ENCODE data around the gene SKIC8.

The SKIC8 gene

DNA sequence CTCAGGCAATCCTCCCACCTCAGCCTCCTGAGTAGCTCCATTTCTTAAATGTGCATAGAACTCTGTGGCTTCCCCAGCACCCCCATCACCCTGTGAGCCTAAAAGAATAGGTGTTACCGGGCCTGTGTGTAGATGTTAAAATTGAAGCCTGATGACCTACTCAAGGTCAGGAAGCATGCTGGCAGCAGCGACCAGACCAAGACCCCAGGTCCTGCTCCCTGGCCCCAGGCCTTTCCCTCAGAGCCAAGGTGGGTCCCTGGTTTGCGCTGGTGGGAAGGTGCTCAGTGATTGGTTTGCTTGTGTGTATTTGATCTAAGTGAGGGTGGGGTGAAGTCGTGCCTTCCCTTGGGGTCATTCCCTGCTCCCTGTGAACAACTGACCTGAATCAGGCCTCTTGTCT lies 22.4 kb upstream of the SKIC8 start:
- DNase-seq = no peak

DNA sequence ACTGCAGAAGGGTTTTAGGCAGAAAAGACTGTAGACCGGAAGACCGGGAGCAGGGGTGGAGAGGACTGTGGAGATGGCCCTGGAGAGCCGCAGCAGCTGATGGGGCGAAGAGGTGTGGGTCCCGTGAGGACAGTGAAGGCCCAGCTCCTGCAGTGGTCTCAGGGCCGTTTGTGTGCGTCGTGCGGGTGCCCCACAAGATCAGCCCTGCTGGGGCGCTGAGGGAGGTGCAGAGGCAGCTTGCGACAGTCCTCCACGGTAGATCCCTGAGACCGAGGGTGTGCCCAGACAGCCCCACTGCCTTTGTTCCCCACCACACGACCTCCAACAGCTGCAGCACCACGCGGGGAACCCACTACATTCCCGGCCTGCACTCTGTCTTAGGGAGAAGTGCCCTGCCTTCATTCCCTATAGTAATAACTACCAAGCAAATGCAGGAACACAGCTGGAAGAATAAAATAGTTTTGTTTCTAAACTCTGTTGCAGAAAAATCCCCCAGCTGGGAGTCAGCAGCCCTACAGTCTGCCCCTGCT lies 21.7 kb upstream of the SKIC8 start:
- no peak for DNase-seq

DNA sequence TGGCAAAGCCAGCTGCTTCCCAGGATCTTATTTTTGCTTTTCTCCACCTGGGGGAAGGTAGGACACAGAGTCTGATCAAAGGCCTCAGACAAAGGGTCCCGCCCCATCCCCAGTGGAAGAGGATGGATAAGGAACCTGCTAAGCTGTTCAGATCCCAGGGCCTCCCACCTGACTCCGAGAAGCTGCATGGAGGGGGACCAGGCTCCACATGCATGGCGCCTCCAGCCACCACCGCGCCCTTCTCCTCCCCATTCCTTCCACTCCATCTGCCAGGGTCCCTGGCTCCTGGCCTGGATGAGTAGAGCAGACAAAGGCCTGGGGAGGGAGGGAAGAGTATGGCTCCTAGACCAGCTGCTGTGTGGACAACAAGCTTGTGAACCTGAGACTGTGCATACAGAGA lies 20.8 kb upstream of the SKIC8 start:
- no peak for DNase-seq

DNA sequence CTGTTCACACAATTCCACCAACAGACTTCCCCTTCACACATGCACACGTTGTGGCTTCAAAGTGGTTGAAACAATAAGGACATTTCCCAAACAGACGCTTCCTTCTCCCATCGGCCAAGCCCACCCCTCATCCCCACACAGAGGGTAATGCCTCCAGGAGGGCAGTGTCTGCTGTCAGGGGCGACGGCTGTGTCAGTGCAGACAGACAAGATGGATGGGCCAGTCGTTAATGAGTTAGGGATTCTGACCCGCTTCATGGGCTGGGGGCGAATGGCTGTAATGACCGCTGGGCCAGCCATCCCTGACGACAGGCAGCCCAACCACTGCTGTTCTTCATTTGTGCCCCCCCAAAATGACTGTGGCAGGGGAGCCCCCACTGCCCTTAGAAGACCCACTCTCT lies 20.2 kb upstream of the SKIC8 start:
- DNase-seq = no peak

DNA sequence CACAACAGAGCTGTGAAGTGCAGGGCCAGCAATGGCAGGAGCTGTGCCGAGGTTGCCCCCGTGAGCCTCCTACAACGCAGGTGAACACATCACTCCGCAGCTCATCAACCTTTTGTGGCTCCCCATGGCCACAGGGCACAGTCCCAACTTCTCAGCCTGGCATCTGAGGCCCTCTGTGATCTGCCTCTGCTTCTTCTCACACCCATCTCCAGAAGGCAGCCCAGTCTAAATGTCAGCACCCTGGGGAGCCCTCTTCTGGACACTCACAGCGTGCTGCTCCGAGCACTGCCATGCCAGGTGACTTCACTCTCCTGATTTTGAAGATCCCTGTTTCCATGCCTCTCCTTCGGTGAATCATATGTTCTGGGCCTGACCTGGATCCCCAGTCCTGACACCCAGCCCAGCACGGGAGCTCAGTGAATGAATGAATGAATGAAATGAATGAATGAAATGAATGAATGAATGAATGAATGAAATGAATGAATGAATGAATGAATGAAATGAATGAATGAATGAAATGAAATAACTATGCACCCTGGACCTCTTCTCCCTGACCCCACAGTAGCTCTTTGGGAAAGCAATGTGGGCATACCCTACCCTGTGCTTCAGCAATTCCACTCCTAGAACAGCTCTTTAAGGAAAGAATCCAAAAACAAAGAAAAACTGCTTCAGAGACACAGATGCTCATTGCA lies 17.9 kb upstream of the SKIC8 start:
- DNase-seq = peak; percentile 33

DNA sequence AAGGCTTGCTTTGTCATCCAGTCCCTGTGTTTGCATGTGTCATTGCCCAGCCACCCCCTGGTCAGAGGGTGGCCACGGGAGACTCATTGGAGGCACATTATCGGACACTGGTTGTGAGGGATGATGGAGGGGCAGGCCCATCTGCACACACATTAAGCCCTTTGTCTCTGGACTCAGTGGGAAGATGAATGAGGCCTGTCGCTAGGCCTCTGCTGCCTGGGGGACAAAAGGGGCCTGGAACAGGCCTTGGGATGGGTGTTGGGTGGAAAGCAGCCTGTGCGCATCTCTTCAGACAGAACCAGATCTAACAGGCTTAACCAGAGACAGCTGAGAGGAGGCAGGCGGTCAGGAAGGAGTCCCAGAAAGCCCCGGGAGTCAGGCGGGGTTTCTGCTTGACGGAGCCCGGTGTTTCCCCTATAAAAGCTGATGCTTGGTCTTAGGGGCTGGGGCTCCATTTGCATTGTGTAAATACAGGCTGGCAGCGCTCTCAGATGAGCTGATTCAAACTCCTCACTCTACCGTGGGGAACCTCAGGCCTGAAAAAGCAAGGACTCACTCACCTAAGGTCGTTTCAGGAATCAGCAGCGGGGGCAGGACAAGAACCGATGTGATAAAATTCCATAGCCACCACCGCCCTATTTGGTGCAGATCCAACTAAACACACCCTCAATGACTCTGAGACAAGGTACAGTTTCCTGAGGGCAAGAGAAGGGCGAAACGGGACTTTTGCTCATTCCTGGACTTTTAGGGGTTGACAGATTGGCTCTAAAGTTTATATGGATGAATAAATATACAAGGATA lies 17.1 kb upstream of the SKIC8 start:
- DNase-seq = peak; percentile 17

DNA sequence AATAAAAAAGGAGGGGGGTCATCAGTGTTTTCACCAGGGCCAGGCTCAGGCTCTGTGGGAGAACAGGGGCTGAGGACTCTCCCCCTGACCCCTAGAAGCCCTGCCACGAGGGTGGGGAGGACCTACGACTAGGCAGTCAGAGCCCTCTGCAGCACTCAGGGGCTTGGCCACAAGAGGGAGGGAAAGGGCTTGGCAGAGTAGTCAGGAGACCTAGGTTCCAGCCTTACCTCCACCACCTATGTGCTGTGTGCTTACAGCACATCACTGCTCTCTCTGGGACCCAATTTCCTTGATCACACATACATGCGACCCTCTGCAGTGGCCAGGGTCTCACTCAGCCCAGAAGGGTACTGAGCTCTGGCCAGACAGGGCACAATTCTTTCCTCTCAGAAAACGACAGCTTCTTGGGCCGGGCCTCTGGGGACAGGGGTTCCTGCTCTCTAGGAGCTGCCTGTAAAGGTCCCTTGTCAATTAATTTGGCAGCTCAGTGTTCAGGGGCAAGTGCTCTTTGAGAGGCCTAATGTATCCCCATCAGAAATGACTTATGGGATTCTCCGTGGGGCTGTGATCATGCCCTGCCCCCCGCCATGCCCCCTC lies 16.4 kb upstream of the SKIC8 start:
- DNase-seq = peak; percentile 30

DNA sequence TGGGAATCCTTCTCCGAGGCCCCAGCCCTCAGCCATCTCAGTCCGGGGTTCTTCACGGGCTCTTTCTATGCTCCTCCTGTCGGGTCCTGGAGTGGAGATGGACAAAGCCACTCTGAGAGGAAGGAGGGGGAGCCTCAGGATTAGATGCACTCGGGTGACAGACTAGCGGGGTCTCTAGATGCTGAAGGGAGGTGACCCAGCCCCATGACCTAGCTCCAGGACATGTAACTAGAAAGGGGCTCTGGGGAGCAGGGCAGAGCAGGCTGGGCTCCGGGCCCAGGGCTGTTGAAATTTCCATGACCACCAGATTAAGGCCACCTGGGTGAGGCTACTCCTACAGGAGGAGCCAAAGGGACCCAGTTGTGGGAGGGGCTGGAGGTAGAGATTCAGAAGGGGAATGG lies 14.8 kb upstream of the SKIC8 start:
- DNase-seq = no peak

DNA sequence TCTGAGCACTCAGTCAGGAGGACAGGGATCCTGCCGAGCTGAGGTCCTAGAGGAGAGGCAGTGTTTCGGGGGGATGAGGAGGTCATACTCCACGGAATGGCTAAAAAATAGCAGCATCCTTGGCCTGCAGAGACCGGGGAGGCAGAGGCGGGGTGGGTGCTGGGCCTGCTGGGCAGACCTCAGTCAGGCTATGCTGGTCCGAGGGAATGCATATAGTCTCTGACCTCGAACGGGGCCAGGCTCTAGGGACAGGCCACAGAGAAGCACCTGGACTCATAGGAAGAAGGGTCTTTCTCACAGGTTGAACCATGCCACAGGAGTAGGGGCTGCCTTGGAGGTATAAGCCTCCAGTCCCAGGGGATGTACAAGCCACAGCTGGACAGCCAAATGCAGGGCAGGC lies 14.0 kb upstream of the SKIC8 start:
- no peak for DNase-seq

DNA sequence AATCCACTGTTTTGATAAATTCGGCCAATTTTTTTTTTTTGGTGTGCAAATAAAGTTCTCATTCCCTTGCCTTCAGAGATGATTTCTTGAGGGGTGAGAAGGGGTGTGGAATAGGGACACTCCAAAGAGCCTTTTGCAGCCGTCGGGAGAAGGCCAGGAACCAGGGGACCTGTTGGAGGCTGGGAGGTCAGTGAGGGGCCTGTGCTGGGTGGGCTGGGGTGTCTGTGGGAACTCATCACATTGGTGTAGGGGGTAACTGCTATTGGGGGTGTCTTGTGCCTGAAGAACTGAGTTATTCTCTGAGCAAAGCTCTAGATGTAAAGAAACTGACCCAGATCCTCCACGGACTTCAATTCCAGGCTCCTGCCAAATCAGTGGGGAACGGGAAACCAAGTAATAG lies 13.5 kb upstream of the SKIC8 start:
- no peak for DNase-seq

DNA sequence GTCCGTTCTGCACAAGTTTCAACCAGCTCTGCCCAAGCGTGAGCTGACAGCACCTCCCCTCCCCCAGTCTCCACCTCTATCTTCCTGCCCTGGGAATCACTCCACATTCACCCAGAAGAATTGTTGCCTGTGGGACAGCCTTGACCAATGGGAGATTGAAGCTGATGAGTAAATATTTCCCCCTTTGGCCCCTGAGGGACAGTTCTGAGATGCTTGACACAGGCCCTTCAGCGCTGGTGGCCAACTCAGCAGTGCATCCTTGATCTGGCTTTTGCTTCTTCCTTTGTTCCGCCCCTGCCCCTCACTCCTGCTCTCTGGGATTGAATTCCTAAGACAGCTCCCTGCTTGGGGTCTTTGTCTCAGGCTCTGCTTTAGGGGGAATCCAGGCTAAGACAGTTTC lies 13.1 kb upstream of the SKIC8 start:
- DNase-seq = no peak

DNA sequence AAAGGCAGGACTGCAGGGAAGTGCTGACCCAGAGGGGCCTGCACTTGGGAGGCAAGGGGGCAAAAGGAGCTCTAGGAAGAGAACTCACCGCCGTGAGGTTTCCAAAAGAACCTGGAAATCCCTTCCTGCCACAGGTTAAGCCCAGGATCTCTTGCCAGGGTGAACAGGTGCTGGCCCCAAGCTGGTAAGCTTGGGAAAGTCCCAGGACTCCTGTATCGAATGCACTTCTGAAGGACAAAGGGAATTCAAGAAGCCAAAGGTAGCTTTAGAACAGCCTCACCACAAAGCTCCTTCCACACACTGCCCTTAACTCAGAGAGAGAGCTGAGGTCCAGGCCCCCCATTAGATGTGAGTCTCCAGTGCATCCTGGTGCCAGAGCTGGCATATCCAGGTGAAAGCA lies 11.9 kb upstream of the SKIC8 start:
- no peak for DNase-seq

- DNase-seq = peak; percentile 70
These were observed 9.1 kb upstream of the SKIC8 start for GRCh38 chr15:78308422-78309032.

DNA sequence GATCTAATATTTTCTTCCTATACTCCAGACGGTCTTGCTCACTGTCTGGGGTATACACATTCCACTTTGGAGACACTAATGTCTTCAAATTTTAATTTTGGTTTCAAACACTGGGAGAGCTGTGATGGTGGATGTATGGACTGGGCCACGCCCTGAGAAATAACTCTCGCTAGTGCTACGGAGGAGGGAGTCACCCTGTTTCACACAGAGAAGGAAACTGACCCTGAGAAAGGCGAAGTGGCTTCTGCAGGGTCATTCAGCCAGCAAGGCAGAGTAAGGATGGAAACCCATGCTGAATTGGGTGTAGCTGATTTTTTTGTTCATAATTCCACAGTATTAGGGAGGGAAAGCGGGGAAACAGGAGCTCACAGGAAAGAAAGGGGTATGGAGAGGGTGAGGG lies 8.6 kb upstream of the SKIC8 start:
- no peak for DNase-seq

DNA sequence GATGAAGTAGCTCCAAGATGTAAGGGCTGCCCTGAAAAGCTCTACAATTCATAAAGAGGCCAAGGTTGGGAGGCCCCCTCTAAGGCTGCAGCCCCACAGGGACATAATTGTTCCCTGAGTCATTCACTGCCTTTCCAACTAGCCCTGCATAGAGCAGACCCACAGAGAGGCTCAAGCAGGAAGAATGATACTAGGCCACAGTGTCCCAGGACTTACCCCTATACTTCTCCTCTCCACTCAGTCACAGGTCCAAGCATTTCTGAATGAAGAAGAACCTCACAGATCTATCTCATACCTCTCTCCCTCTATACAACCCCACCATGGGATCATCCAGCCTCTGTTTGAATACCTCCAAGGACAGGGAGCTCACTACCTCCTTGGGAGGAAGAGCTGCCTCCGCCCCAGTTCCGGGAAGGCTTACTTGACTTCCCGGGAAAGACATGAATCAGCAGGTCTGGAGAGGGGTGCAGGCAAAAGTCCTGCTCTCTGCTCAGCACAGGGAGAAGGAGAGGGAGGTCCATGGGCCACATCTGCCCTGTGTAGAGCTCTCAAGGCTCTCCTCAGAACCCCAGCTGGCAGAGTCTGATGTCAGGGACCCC lies 6.9 kb upstream of the SKIC8 start:
- peak; percentile 93 for DNase-seq

- DNase-seq = no peak
These were observed 5.0 kb upstream of the SKIC8 start for GRCh38 chr15:78304216-78305066.

GRCh38 chr15:78302579-78303312 lies 3.3 kb upstream of the SKIC8 start:
- peak; percentile 96 for DNase-seq

DNA sequence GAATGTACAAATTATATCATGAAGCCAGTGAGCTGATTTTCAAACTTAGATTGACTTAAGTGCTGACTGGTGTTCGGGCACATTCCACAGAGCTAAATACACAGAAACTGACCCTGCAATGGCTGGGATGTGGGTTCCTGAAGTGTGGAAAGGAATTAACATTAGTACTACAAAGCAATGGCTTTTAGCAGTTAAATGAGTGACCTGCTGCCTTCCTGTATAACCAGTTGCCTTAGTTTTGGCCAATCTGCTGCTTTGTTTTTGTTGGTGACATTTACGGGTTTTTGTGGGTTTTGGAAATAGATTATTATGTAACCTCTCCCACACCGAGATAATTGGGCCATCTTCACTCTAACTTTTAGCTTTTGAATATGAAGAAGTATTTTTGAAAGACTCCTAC lies 2.4 kb upstream of the SKIC8 start:
- peak; percentile 50 for DNase-seq

DNA sequence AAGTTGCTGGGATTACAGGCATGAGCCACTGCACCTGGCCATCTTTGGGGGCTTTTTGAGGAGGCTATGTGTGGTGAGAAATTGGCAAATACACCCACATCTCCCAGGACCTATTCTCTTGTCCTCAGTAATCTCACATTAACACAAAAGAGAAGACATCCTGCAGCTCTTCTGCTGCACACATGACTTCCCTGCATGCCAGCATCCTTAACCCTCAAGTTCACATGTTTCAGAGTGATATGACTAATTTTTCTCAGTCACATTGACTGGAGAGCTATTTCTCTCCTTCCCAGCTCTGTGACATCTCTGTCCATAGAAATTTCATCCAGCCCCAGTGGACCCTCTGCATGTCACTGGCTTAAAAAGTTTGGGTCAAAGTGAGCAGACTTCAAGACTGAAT lies 1.9 kb upstream of the SKIC8 start:
- DNase-seq = peak; percentile 38

DNA sequence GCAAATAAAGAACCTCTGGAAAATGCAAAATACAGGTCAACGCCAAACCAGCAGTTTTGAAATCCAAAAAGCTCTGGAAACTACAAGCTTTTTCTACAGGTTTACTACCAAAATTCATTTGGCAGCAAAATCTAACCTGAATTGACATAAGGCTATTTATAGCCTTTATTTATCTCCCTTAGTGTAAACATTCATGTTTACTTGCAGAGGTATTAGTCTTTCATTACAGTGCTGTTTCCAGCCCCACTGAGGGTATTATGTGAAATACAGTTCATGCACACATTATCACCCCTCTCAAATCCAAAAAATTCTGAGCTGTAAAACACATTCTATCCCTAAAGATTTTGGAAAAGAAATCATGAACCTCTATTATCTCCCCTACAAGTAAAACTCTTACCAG lies 7.2 kb downstream of the SKIC8 start:
- DNase-seq = no peak

- DNase-seq = no peak
These were observed 7.7 kb downstream of the SKIC8 start for GRCh38 chr15:78291698-78292097.

Measured in fibroblast of skin of right biceps (primary cell).